ENCODE results near the gene ZEB1. TPM values are rescaled to one million over a fixed set of nuclear protein-coding genes. Genes with fewer than 3 reads are reported as not detected.

ZEB1 gene
- total RNA-seq, 3 donors from 2014 or later: 8.8 to 200 (median 28.1) TPM

GRCh38 chr10:31340343-31340742 is 21.3 kb downstream of the ZEB1 start:
- ATAC-seq (no peak), DNase-seq (no peak)
- Histone ChIP-seq H3K9me3 (no peaks in the 10 kb centered on the region), H3K36me3 (ENCODE audit: low read depth) (no peaks in the 10 kb centered on the region), H3K4me3 (no peak overlapping the region), H3K4me1 (ENCODE audit: low read depth) (no peaks in the 10 kb centered on the region)
- intact Hi-C loops (cut with DNase I, micrococcal nuclease): no loop called here
- TF ChIP-seq CTCF (IDR thresholded peaks at IDR 0.05): no peak

GRCh38 chr10:31341552-31341951 is 22.5 kb downstream of the ZEB1 start:
- H3K36me3 ChIP-seq (ENCODE audit: low read depth): no peaks in the 10 kb centered on the region
- DNase-seq: no peak
- no peak for ATAC-seq
- no peaks in the 10 kb centered on the region for H3K4me1 ChIP-seq (ENCODE audit: low read depth)
- intact Hi-C loops (cut with DNase I, micrococcal nuclease): no loop called here
- H3K4me3 ChIP-seq: no peak overlapping the region
- no peak for TF ChIP-seq CTCF (IDR thresholded peaks at IDR 0.05)
- H3K9me3 ChIP-seq: no peaks in the 10 kb centered on the region

GRCh38 chr10:31343009-31343408 is 24.0 kb downstream of the ZEB1 start:
- H3K4me1 ChIP-seq (ENCODE audit: low read depth): no peaks in the 10 kb centered on the region
- intact Hi-C loops (cut with DNase I, micrococcal nuclease): no loop called here

GRCh38 chr10:31343551-31343950 is 24.5 kb downstream of the ZEB1 start:
- H3K4me3 ChIP-seq: no peak overlapping the region
- no peaks in the 10 kb centered on the region for H3K4me1 ChIP-seq (ENCODE audit: low read depth)
- intact Hi-C loops (cut with DNase I, micrococcal nuclease): no loop called here
- H3K9me3 ChIP-seq: no peaks in the 10 kb centered on the region
- no peaks in the 10 kb centered on the region for H3K36me3 ChIP-seq (ENCODE audit: low read depth)
- TF ChIP-seq CTCF (IDR thresholded peaks at IDR 0.05): no peak
- ATAC-seq: no peak
- DNase-seq: no peak

More at GRCh38 chr10:31343009-31343408, 24.0 kb downstream of the ZEB1 start:
- no peaks in the 10 kb centered on the region for H3K36me3 ChIP-seq (ENCODE audit: low read depth)
- DNase-seq (no peak), ATAC-seq (no peak)
- no peak overlapping the region for H3K4me3 ChIP-seq
- no peak for TF ChIP-seq CTCF (IDR thresholded peaks at IDR 0.05)
- H3K9me3 ChIP-seq: no peaks in the 10 kb centered on the region

GRCh38 chr10:31345886-31346285 is 26.9 kb downstream of the ZEB1 start:
- Histone ChIP-seq H3K4me3 (no peak overlapping the region), H3K9me3 (no peaks in the 10 kb centered on the region), H3K4me1 (ENCODE audit: low read depth) (no peaks in the 10 kb centered on the region), H3K36me3 (ENCODE audit: low read depth) (no peaks in the 10 kb centered on the region)
- intact Hi-C loops (cut with DNase I, micrococcal nuclease): no loop called here
- no peak for DNase-seq
- no peak for ATAC-seq
- TF ChIP-seq CTCF (IDR thresholded peaks at IDR 0.05): no peak

- no peaks in the 10 kb centered on the region for H3K36me3 ChIP-seq (ENCODE audit: low read depth)
- DNase-seq (no peak), ATAC-seq (no peak)
- no peaks in the 10 kb centered on the region for H3K9me3 ChIP-seq
- intact Hi-C loops (cut with DNase I, micrococcal nuclease): no loop called here
- no peak overlapping the region for H3K4me3 ChIP-seq
- no peak for TF ChIP-seq CTCF (IDR thresholded peaks at IDR 0.05)
- H3K4me1 ChIP-seq (ENCODE audit: low read depth): no peaks in the 10 kb centered on the region
These were observed 27.9 kb downstream of the ZEB1 start for GRCh38 chr10:31346953-31347352.
